Astrocyte (in vitro differentiated cells and primary cell): Measurements from ENCODE around the gene ASB15. TPM values are rescaled to one million over a fixed set of nuclear protein-coding genes. Genes with fewer than 3 reads are reported as not detected.

ENCODE experiments used
- DNase-seq: peaks from one replicate; pipeline ENCODE4 v3.0.0-alpha.2; 2010; ENCODE audit warnings: low read depth
- FAIRE-seq: peaks from 2 replicates; lab custom pipeline; 2011; peaks lifted over from hg19 to GRCh38; lab: Jason Lieb, UNC
- H2AFZ ChIP-seq: 2 replicates; pipeline ENCODE4 v1.6.0; 2012; ENCODE audit warnings: low read depth, low read length, inconsistent platforms
- H3K27ac ChIP-seq: 2 replicates; pipeline ENCODE4 v1.5.1; 2011; ENCODE audit warnings: low read depth, low read length, inconsistent platforms
- H3K27me3 ChIP-seq: 2 replicates; pipeline ENCODE4 v1.6.0; 2011; ENCODE audit warnings: low read length, inconsistent platforms; ENCODE audit not compliant: insufficient read depth
- H3K36me3 ChIP-seq: 2 replicates; pipeline ENCODE4 v1.5.1; 2011; ENCODE audit warnings: low read length, inconsistent platforms; ENCODE audit not compliant: insufficient read depth
- H3K4me1 ChIP-seq: 2 replicates; pipeline ENCODE4 v1.5.1; 2011; ENCODE audit warnings: low read length, inconsistent platforms; ENCODE audit not compliant: insufficient read depth
- H3K4me2 ChIP-seq: 2 replicates; pipeline ENCODE4 v1.6.0; 2012; ENCODE audit warnings: low read length, inconsistent platforms
- H3K4me3 ChIP-seq: 2 replicates; pipeline ENCODE4 v1.5.1; 2011; ENCODE audit warnings: low read depth, mild to moderate bottlenecking, low read length, inconsistent platforms; ENCODE audit not compliant: insufficient read depth
- H3K79me2 ChIP-seq: 2 replicates; pipeline ENCODE4 v1.6.0; 2012; ENCODE audit warnings: mild to moderate bottlenecking, low read length, inconsistent platforms; ENCODE audit not compliant: insufficient read depth
- H3K9ac ChIP-seq: 2 replicates; pipeline ENCODE4 v1.6.0; 2012; ENCODE audit warnings: mild to moderate bottlenecking, low read length, inconsistent platforms
- H3K9me3 ChIP-seq: 2 replicates; pipeline ENCODE4 v1.5.1; 2012; ENCODE audit warnings: low read depth, mild to moderate bottlenecking, low read length, inconsistent platforms; ENCODE audit not compliant: insufficient read depth
- H4K20me1 ChIP-seq: 2 replicates; pipeline ENCODE4 v1.6.0; 2012; ENCODE audit warnings: low read length, inconsistent platforms; ENCODE audit not compliant: insufficient read depth
- H3K27ac Mint-ChIP-seq: one replicate; pipeline ENCODE4 v1.8.0; 2021; ENCODE audit warnings: mild to moderate bottlenecking, mixed read lengths; ENCODE audit not compliant: unreplicated experiment
- H3K27me3 Mint-ChIP-seq: one replicate; pipeline ENCODE4 v1.8.0; 2021; ENCODE audit warnings: low read depth, mixed read lengths; ENCODE audit not compliant: unreplicated experiment
- H3K36me3 Mint-ChIP-seq: one replicate; pipeline ENCODE4 v1.8.0; 2021; ENCODE audit warnings: low read depth, mixed read lengths; ENCODE audit not compliant: unreplicated experiment
- H3K4me1 Mint-ChIP-seq: one replicate; pipeline ENCODE4 v1.8.0; 2021; ENCODE audit warnings: low read depth, mixed read lengths; ENCODE audit not compliant: unreplicated experiment
- H3K4me3 Mint-ChIP-seq: one replicate; pipeline ENCODE4 v1.8.0; 2021; ENCODE audit warnings: mild to moderate bottlenecking, moderate library complexity, mixed read lengths; ENCODE audit not compliant: unreplicated experiment
- H3K9me3 Mint-ChIP-seq: one replicate; pipeline ENCODE4 v1.8.0; 2021; ENCODE audit warnings: mild to moderate bottlenecking, mixed read lengths; ENCODE audit not compliant: unreplicated experiment
- CTCF ChIP-seq: IDR thresholded peaks from 2 replicates; pipeline ENCODE4 v1.5.1; 2011; ENCODE audit warnings: low read depth, mild to moderate bottlenecking, inconsistent platforms, low read length, moderate library complexity; ENCODE audit not compliant: insufficient read depth
- EZH2 ChIP-seq: IDR thresholded peaks from 2 replicates; pipeline ENCODE4 v1.6.1; 2012; ENCODE audit warnings: mild to moderate bottlenecking, low read length, inconsistent platforms; ENCODE audit not compliant: insufficient read depth
- total RNA-seq: library from RNA; stranded (reverse); gene quantifications from 2 replicates; pipeline ENCODE4 v1.2.1, GENCODE V29; 2021

The ASB15 gene
- total RNA-seq, 1 donor from 2014 or later, result not detected

- Histone ChIP-seq H3K4me1 (no peaks in the 10 kb centered on the region), H3K4me3 (no peak overlapping the region), H3K36me3 (no peaks in the 10 kb centered on the region), H3K27me3 (no peaks in the 10 kb centered on the region), H4K20me1 (no peaks in the 10 kb centered on the region), H3K79me2 (no peaks in the 10 kb centered on the region), H3K4me2 (no peak overlapping the region), H2AFZ (no peak overlapping the region), H3K9me3 (no peaks in the 10 kb centered on the region), H3K27ac (no peak overlapping the region), H3K9ac (no peak overlapping the region)
- Mint-ChIP-seq H3K27ac (no peak overlapping the region), H3K4me3 (no peak overlapping the region), H3K27me3 (no peaks in the 10 kb centered on the region), H3K36me3 (no peaks in the 10 kb centered on the region), H3K4me1 (peaks cover under 1% of the 10 kb centered on the region), H3K9me3 (no peaks in the 10 kb centered on the region)
- DNase-seq, result no peak
- TF ChIP-seq EZH2, result no peak
- TF ChIP-seq CTCF, result no peak
- FAIRE-seq, result no peak
Measured at GRCh38 chr7:123627851-123628250, 26.2 kb downstream of the ASB15 start.

DNA sequence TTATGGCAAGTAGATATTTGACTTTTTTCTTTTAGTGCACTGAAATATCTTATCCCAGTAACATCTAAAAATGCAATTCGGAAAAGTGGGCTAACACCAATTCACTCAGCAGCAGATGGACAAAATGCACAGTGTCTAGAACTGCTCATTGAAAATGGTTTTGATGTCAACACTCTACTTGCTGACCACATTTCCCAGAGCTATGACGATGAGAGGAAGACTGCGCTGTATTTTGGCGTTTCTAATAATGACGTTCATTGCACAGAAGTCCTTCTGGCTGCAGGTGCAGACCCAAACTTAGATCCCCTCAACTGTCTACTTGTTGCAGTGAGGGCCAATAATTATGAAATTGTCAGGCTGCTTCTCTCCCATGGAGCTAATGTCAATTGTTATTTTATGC is 27.2 kb downstream of the ASB15 start:
- H3K9ac ChIP-seq, result no peak overlapping the region
- Mint-ChIP-seq H3K4me3 (no peak overlapping the region), H3K27me3 (no peaks in the 10 kb centered on the region), H3K9me3 (no peaks in the 10 kb centered on the region), H3K36me3 (no peaks in the 10 kb centered on the region), H3K27ac (no peak overlapping the region), H3K4me1 (peaks cover 9% of the 10 kb centered on the region)
- H2AFZ ChIP-seq, result no peak overlapping the region
- DNase-seq (no peak), FAIRE-seq (no peak)
- H4K20me1 ChIP-seq, result no peaks in the 10 kb centered on the region
- H3K4me3 ChIP-seq, result no peak overlapping the region
- no peaks in the 10 kb centered on the region for H3K36me3 ChIP-seq
- TF ChIP-seq EZH2 (no peak), CTCF (no peak)
- no peaks in the 10 kb centered on the region for H3K79me2 ChIP-seq
- H3K27ac ChIP-seq, result no peak overlapping the region
- H3K4me2 ChIP-seq, result no peak overlapping the region
- peaks cover 6% of the 10 kb centered on the region for H3K4me1 ChIP-seq
- H3K9me3 ChIP-seq, result no peaks in the 10 kb centered on the region
- H3K27me3 ChIP-seq, result no peaks in the 10 kb centered on the region

DNA sequence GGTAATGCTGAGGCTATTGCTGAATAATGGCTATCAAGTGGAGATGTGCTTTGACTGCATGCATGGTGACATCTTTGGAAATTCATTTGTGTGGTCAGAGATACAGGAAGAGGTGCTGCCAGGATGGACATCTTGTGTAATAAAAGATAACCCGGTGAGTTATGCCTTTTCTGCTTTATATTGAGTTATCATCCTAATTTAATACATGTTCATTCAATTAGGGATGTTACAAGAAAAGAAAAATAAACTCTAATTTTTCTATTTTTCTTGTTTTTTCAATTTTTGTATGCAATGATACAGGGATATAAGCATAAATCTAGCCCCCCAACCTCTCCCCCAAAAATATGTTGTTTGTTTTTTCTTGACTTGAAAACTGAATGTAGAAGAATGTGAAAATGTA is 27.7 kb downstream of the ASB15 start:
- H3K36me3 ChIP-seq, result no peaks in the 10 kb centered on the region
- H3K4me2 ChIP-seq, result no peak overlapping the region
- H3K4me3 Mint-ChIP-seq, result no peak overlapping the region
- no peak for DNase-seq
- H3K9ac ChIP-seq, result no peak overlapping the region
- peaks cover 13% of the 10 kb centered on the region for H3K4me1 Mint-ChIP-seq
- H3K79me2 ChIP-seq, result no peaks in the 10 kb centered on the region
- no peak overlapping the region for H3K27ac Mint-ChIP-seq
- no peaks in the 10 kb centered on the region for H4K20me1 ChIP-seq
- H3K4me1 ChIP-seq, result peaks cover 9% of the 10 kb centered on the region
- no peak overlapping the region for H3K4me3 ChIP-seq
- no peak overlapping the region for H2AFZ ChIP-seq
- H3K27me3 Mint-ChIP-seq, result no peaks in the 10 kb centered on the region
- no peaks in the 10 kb centered on the region for H3K9me3 Mint-ChIP-seq
- TF ChIP-seq CTCF (no peak), EZH2 (no peak)
- H3K9me3 ChIP-seq, result no peaks in the 10 kb centered on the region
- no peak for FAIRE-seq
- no peak overlapping the region for H3K27ac ChIP-seq
- H3K27me3 ChIP-seq, result no peaks in the 10 kb centered on the region
- no peaks in the 10 kb centered on the region for H3K36me3 Mint-ChIP-seq
